Left lung (tissue), 10 donors: ENCODE data around the gene FZR1. TPM values are rescaled to one million over a fixed set of nuclear protein-coding genes. Genes with fewer than 3 reads are reported as not detected.

ENCODE experiments used
- ATAC-seq: fragments of 200-7000 bp; cut with Tn5 transposase; one replicate; pipeline ENCODE4 v1.9.1; 2020; ENCODE audit warnings: moderate library complexity
- DNase-seq, 4 donors: peaks; one replicate each; pipeline ENCODE4 v3.0.0-alpha.2; 2013 to 2020
- H3K27ac ChIP-seq, 2 donors: fragments of 200-600 bp; sonication (generic) in 1 of 2; one replicate each; pipeline versions ENCODE4 v1.5.0 to v1.8.0; 2020 to 2021
- H3K27me3 ChIP-seq, 2 donors: fragments of 200-600 bp; sonication (generic) in 1 of 2; one replicate each; pipeline versions ENCODE4 v1.5.0 to v1.8.0; 2020 to 2021
- H3K36me3 ChIP-seq, 2 donors: fragments of 200-600 bp; sonication (generic) in 1 of 2; one replicate each; pipeline versions ENCODE4 v1.5.0 to v1.8.0; 2020 to 2021
- H3K4me1 ChIP-seq, 2 donors: fragments of 200-600 bp; one replicate each; pipeline ENCODE4 v1.8.0; 2021
- H3K4me3 ChIP-seq, 2 donors: fragments of 200-600 bp; sonication (generic) in 1 of 2; one replicate each; pipeline versions ENCODE4 v1.5.0 to v1.8.0; 2020 to 2021; ENCODE audit warnings: mild to moderate bottlenecking in 1 of 2
- H3K9me3 ChIP-seq, 2 donors: fragments of 200-600 bp; sonication (generic) in 1 of 2; one replicate each; pipeline versions ENCODE4 v1.5.0 to v1.8.0; 2020 to 2021
- intact Hi-C, 2 donors: fragments of 100-400 bp; cut with DNase I; formaldehyde crosslinking; loops; one replicate each; pipeline versions ENCODE4 v1.11.2 to v1.14.2; 2022
- polyA plus RNA-seq, 6 donors: library from polyadenylated mRNA; unstranded; fragments of 120-200 nt; gene quantifications; one replicate each; pipeline ENCODE4 v1.2.1, GENCODE V29; 2013; ENCODE audit not compliant: insufficient read length in 6 of 6
- total RNA-seq, 2 donors: library from RNA; stranded (reverse); fragmentation: NEBNext Ultra II Directional; extraction: Animal tissue kit (Norgen Biotek cat#: 25700); gene quantifications; one replicate each; pipeline ENCODE4 v1.2.1, GENCODE V29; 2021
- TF ChIP-seq, protein P1 (sequence below), 2 donors: fragments of 200-600 bp; sonication (generic) in 1 of 2; IDR thresholded peaks; one replicate each; pipeline versions ENCODE4 v1.5.0 to v1.8.0; 2021; ENCODE audit warnings: antibody characterized with exemption in 2 of 2
- donor health status: DM: no; HTN: yes; CAD: no.
- donor health status: DM: no; HTN: no; CAD: no.

FZR1 gene
- total and polyA plus RNA-seq, 8 donors, result 33.4 to 56.6 (median 47.3) TPM

DNA sequence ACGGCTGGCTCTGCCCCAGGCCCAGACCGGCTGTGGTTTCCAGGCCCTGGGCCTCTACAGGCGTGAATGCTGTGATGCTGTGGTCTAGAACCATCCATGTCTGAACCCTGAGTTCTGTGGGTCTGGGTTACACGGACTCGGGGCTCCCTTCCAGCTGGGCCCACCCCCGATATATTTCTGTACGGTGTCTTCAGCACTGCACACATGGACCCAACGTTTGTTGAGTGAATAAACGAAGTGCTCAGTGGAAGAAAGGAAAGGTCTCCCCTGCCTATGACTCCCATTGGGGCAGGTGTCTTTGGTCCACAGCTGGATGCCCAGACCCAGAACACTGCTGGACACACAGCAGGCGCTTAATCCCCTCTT lies 39.5 kb downstream of the FZR1 start:
- Histone ChIP-seq H3K27ac (no peak overlapping the region), H3K27me3 (no peaks in the 10 kb centered on the region), H3K36me3 (peaks cover 0 to 67% of the 10 kb centered on the region in 2 donors), H3K9me3 (no peaks in the 10 kb centered on the region), H3K4me3 (no peak overlapping the region), H3K4me1 (peaks cover 0 to 22% of the 10 kb centered on the region in 2 donors)
- intact Hi-C loops, result loop anchor here in 1 of 2 donors (10.0 kb wide), 1 partner anchor 69 kb away; no protein-coding TSS in a partner anchor
- TF ChIP-seq, protein P1, sequence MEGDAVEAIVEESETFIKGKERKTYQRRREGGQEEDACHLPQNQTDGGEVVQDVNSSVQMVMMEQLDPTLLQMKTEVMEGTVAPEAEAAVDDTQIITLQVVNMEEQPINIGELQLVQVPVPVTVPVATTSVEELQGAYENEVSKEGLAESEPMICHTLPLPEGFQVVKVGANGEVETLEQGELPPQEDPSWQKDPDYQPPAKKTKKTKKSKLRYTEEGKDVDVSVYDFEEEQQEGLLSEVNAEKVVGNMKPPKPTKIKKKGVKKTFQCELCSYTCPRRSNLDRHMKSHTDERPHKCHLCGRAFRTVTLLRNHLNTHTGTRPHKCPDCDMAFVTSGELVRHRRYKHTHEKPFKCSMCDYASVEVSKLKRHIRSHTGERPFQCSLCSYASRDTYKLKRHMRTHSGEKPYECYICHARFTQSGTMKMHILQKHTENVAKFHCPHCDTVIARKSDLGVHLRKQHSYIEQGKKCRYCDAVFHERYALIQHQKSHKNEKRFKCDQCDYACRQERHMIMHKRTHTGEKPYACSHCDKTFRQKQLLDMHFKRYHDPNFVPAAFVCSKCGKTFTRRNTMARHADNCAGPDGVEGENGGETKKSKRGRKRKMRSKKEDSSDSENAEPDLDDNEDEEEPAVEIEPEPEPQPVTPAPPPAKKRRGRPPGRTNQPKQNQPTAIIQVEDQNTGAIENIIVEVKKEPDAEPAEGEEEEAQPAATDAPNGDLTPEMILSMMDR (IDR thresholded peaks at IDR 0.05), result no peak
- ATAC-seq, result no peak
- DNase-seq, result no peak

DNA sequence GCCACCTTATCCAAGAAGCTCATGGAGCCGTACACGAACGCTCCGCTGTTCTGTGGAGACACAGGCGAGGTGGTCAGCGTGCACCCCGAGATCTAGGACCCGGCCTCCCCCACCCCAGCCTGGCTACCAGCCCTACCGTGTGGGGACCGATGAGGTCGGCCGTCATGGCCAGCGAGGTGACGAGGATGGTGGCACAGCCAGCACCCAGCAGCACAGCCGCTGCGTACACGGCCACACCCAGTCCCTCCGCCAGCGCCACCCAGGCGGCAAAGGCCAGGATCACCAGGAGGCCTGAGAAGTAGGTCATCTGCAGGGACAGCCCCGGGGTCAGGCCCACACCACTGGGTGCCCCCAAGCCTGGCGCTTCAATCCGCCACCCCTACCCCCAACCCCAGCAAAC lies 40.0 kb downstream of the FZR1 start:
- Histone ChIP-seq H3K4me3 (no peak overlapping the region), H3K36me3 (peaks cover 0 to 72% of the 10 kb centered on the region in 2 donors), H3K27ac (no peak overlapping the region), H3K27me3 (no peaks in the 10 kb centered on the region), H3K4me1 (peaks cover 0 to 22% of the 10 kb centered on the region in 2 donors), H3K9me3 (no peaks in the 10 kb centered on the region)
- DNase-seq (no peak), ATAC-seq (no peak)
- TF ChIP-seq, protein P1 (IDR thresholded peaks at IDR 0.05), result no peak
- intact Hi-C loops, result loop anchor here in 1 of 2 donors (10.0 kb wide), 1 partner anchor 69 kb away; no protein-coding TSS in a partner anchor

DNA sequence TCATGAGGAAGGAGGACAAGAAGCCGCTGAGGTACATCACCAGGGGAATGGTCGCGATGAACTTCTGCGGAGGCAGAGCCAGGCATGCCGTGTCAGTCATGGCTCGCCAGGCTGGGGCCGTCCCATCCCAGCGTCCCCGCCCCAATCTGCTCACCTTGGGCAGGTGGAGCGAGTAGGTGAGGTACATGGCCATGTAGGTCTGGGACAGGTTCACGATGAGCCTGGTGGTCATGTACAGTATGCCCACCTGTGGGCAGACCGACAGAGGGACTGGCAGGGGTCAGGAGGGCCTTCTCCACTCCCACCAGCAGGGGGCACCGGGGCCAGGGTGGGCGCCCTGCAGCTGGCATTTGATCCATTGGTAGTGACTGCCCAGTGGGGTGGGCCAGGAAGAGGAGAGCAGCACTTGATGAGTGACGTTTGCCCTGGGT lies 41.2 kb downstream of the FZR1 start:
- Histone ChIP-seq H3K9me3 (no peaks in the 10 kb centered on the region), H3K27ac (no peak overlapping the region), H3K36me3 (peaks cover 0 to 69% of the 10 kb centered on the region in 2 donors), H3K27me3 (no peaks in the 10 kb centered on the region), H3K4me3 (no peak overlapping the region), H3K4me1 (peaks cover 0 to 24% of the 10 kb centered on the region in 2 donors)
- DNase-seq (no peak), ATAC-seq (no peak)
- intact Hi-C loops, result loop anchor here in 1 of 2 donors (10.0 kb wide), 1 partner anchor 67 kb away; no protein-coding TSS in a partner anchor
- TF ChIP-seq, protein P1 (IDR thresholded peaks at IDR 0.05), result peak in 1 of 2 donors; percentile 67

DNA sequence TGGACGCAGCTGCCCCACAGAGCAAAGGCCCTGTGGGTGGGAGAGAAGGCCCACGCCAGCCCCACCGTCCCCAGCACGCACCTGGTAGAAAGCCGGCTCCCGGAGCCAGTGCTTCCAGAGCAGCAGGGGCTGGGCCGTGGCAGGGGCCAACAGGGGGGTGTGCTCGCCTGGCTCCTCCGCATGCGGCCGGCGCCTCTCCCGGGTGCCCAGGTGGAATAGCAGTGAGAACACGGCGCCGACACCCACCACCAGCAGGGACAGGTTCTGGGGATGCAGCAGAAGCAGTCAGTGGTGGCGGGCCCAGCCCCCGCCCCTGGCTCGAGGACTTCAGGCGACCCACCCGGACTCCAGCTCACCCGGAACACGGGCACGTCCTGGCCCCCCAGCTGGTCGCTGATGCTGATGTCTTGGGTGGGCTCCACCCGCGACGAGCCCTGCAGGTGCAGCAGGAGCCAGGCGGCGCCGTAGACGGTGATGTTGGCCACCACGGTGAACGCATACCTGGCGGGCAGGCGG lies 41.7 kb downstream of the FZR1 start:
- H3K4me1 ChIP-seq, result peaks cover 2 to 29% of the 10 kb centered on the region in 2 donors
- no peak overlapping the region for H3K4me3 ChIP-seq
- no peaks in the 10 kb centered on the region for H3K9me3 ChIP-seq
- ATAC-seq (no peak), DNase-seq (no peak)
- no peaks in the 10 kb centered on the region for H3K27me3 ChIP-seq
- H3K36me3 ChIP-seq, result peaks cover 0 to 64% of the 10 kb centered on the region in 2 donors
- intact Hi-C loops, result loop anchor here in 1 of 2 donors (10.0 kb wide), 1 partner anchor 67 kb away; no protein-coding TSS in a partner anchor
- TF ChIP-seq, protein P1 (IDR thresholded peaks at IDR 0.05), result no peak
- H3K27ac ChIP-seq, result peak overlapping the region in 1 of 2 donors; percentile 75

DNA sequence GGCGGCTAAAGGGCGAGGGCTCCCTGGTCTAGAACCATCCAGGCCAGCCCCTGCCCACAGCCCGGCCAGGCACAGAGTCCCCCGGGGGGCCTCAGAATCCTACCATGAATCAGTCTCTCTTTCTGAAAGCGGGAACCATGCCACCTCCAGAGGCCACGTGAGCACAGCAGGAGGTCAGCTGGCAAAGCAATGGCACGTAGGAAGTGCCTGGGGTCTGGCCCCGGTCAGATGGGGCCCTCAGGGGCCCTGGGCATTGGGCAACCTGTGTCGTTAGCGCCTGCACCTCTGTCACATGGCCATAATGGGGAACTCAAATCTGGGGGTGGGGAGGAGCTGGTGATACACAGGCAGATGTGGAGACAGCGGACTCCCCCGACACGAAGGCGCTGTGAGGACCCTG lies 42.5 kb downstream of the FZR1 start:
- no peak for ATAC-seq
- Histone ChIP-seq H3K36me3 (peaks cover 0 to 56% of the 10 kb centered on the region in 2 donors), H3K4me3 (no peak overlapping the region), H3K27ac (peak overlapping the region in 1 of 2 donors; percentile 75), H3K9me3 (no peaks in the 10 kb centered on the region), H3K4me1 (peaks cover 6 to 37% of the 10 kb centered on the region in 2 donors), H3K27me3 (no peaks in the 10 kb centered on the region)
- peak in 1 of 4 donors; percentile 58 for DNase-seq
- intact Hi-C loops, result loop anchor here in 1 of 2 donors (10.0 kb wide), 1 partner anchor 66 kb away; no protein-coding TSS in a partner anchor
- TF ChIP-seq, protein P1 (IDR thresholded peaks at IDR 0.05), result no peak
